ENCODE data around the gene MN1. TPM values are rescaled to one million over a fixed set of nuclear protein-coding genes. Genes with fewer than 3 reads are reported as not detected.
A peak's percentile ranks its signal among the peaks of the same experiment; 100 is the strongest.

Gene MN1
- total and polyA plus RNA-seq, 7 donors: 4.3 to 39.3 (median 17.6) TPM

- no peak for TF ChIP-seq CTCF (IDR thresholded peaks at IDR 0.05)
- intact Hi-C loops (cut with DNase I): no loop called here
- Histone ChIP-seq H3K4me3 (no peak overlapping the region), H3K4me1 (no peaks in the 10 kb centered on the region), H3K36me3 (ENCODE audit: insufficient read depth in 1 of 2, low read depth in 1 of 2) (no peaks in the 10 kb centered on the region), H3K9me3 (no peaks in the 10 kb centered on the region), H3K27me3 (ENCODE audit: insufficient read depth in 3 of 3, low read length in 2 of 3) (no peaks in the 10 kb centered on the region), H3K27ac (no peak overlapping the region)
- DNase-seq: no peak
- WGBS, 3 donors: 89 to 90% (median 89%) methylated on average over 9 of the region's 9 CpGs
- no peak for ATAC-seq
These were observed 70.7 kb downstream of the MN1 start for GRCh38 chr22:27730641-27731433.

GRCh38 chr22:27729246-27729645 is 72.3 kb downstream of the MN1 start:
- ATAC-seq: no peak
- H3K4me3 ChIP-seq: no peak overlapping the region
- WGBS, 3 donors: 84 to 91% (median 91%) methylated on average over 4 of the region's 4 CpGs
- H3K27ac ChIP-seq: no peak overlapping the region
- TF ChIP-seq CTCF (IDR thresholded peaks at IDR 0.05): no peak
- no peaks in the 10 kb centered on the region for H3K9me3 ChIP-seq
- intact Hi-C loops (cut with DNase I): no loop called here
- H3K36me3 ChIP-seq (ENCODE audit: insufficient read depth in 1 of 2, low read depth in 1 of 2): no peaks in the 10 kb centered on the region
- H3K4me1 ChIP-seq: peaks cover 7% of the 10 kb centered on the region
- H3K27me3 ChIP-seq (ENCODE audit: insufficient read depth in 3 of 3, low read length in 2 of 3): no peaks in the 10 kb centered on the region
- no peak for DNase-seq

- Histone ChIP-seq H3K27me3 (ENCODE audit: insufficient read depth in 3 of 3, low read length in 2 of 3) (no peaks in the 10 kb centered on the region), H3K4me1 (peaks cover 8% of the 10 kb centered on the region), H3K9me3 (no peaks in the 10 kb centered on the region), H3K36me3 (ENCODE audit: insufficient read depth in 1 of 2, low read depth in 1 of 2) (no peaks in the 10 kb centered on the region), H3K4me3 (no peak overlapping the region), H3K27ac (peak overlapping the region; percentile 13)
- TF ChIP-seq CTCF (IDR thresholded peaks at IDR 0.05): no peak
- no peak for DNase-seq
- intact Hi-C loops (cut with DNase I): no loop called here
- ATAC-seq: no peak
- 80 to 85% (median 82%) methylated on average over 4 of the region's 4 CpGs for WGBS, 3 donors
These were observed 73.7 kb downstream of the MN1 start for GRCh38 chr22:27727673-27728451.

- peaks cover 8% of the 10 kb centered on the region for H3K4me1 ChIP-seq
- no peak overlapping the region for H3K4me3 ChIP-seq
- ATAC-seq (peak; percentile 31 to 69 (median 42)), DNase-seq (peak; percentile 62 to 64)
- H3K27me3 ChIP-seq (ENCODE audit: insufficient read depth in 3 of 3, low read length in 2 of 3): no peaks in the 10 kb centered on the region
- no peaks in the 10 kb centered on the region for H3K9me3 ChIP-seq
- 52 to 64% (median 63%) methylated on average over 12 to 13 of the region's 13 CpGs for WGBS, 3 donors
- intact Hi-C loops (cut with DNase I): no loop called here
- no peak for TF ChIP-seq CTCF (IDR thresholded peaks at IDR 0.05)
- H3K36me3 ChIP-seq (ENCODE audit: insufficient read depth in 1 of 2, low read depth in 1 of 2): no peaks in the 10 kb centered on the region
- H3K27ac ChIP-seq: peak overlapping the region; percentile 13
These were observed 74.7 kb downstream of the MN1 start for GRCh38 chr22:27726686-27727449.
